Measurements from ENCODE around the gene SDC4.
"Not testable (repeated sequence)": the region's sequence is repeated elsewhere in the genome, so short reads cannot be mapped to it uniquely, and the experiment has no call there.

Gene SDC4

DNA sequence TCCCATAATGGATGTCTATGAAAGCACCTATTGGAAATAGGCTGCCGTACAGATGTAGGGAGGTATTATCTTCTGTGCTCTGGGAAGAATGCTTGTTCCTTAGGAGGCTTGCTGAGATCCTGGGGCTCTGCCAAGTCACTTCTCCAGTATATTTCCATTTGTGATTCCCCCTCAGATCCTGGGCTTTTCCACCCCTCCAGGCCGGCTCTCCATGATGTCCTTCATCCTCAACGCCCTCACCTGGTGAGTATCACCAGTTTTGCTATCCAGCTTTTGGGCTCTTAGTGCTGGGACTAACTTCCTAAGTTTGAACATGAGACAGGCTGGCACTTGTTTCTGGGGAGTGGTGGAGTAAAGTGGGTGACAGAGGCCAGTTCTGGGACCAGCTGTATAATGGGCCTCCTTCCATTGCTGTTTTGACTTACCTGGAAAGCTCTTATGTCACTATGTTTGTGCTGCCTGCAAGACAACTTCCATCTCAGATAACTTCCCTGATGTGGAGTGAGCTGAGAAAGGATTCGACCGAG is 17.3 kb upstream of the SDC4 start:
- no peak for DNase-seq (ENCODE audit: low spot score)

DNA sequence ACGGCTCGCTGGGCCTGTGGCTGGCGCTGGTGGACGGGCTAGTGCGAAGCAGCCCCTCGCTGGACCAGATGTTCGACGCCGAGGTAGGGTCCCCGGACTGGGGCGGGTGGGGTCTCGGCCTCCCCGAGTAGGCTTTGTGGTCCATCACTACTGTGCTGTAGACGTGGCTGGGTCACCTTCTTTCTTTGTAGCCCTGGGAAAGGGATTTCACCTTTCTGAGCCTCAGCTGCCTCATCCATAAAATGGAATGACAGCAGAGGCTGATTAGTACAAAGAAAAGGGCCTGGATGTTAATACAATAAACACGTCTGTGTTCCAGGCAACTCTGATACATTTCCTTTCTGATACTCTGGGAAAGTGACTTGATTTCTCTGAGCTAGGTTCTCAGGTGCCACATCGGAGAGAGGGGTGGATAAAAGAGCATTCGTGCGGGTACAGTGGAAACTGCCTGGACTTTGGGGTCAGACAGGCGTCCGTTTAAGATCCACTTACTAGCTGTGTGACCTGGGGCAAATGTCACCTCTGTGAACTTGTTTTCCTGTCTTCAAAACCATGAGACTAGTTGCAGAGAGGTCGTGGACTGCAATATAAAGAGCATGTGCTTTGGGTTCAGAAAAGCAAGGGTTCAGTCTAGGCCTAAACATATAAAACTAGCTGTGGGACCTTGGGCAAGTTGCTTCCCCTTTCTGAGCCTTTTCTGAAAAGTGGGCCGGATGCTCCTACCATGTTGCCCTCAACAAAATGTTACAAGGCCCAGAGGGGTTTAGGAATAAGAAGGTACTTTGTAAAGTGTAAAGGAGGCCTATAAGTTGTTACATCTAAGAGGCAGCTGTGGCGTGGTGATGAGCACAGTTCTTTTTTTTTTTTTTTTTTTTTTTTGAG is 15.6 kb upstream of the SDC4 start:
- DNase-seq (ENCODE audit: low spot score): no peak

GRCh38 chr20:45362804-45363610 is 14.8 kb upstream of the SDC4 start, which contains the start of gene SYS1:
Gene SYS1, plus strand, starts transcription at chr20:45363156. Its CDS starts 376 bp downstream, at chr20:45363532.
- peak; percentile 100 for DNase-seq (ENCODE audit: low spot score)

- DNase-seq (ENCODE audit: low spot score): no peak
These were observed 13.6 kb upstream of the SDC4 start for GRCh38 chr20:45361793-45362192.

GRCh38 chr20:45359406-45360148 is 11.4 kb upstream of the SDC4 start:
- no peak for DNase-seq (ENCODE audit: low spot score)

DNA sequence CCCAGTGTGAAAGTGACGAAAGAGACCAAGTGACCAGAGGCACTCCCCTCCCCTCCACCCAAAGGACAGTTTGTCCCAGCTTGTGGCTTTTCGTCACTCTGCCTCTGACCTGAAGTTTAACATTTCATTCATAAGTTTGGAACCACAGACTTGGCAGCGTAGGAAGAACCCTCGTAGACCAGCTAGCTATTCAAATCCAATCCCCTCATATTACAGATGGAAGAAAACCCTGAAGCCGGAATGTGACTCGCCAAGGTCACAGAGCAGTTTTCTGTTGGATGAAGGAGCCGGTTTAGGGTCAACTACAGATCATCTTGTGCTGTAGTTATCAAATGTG is 10.8 kb upstream of the SDC4 start:
- no peak for DNase-seq (ENCODE audit: low spot score)

DNA sequence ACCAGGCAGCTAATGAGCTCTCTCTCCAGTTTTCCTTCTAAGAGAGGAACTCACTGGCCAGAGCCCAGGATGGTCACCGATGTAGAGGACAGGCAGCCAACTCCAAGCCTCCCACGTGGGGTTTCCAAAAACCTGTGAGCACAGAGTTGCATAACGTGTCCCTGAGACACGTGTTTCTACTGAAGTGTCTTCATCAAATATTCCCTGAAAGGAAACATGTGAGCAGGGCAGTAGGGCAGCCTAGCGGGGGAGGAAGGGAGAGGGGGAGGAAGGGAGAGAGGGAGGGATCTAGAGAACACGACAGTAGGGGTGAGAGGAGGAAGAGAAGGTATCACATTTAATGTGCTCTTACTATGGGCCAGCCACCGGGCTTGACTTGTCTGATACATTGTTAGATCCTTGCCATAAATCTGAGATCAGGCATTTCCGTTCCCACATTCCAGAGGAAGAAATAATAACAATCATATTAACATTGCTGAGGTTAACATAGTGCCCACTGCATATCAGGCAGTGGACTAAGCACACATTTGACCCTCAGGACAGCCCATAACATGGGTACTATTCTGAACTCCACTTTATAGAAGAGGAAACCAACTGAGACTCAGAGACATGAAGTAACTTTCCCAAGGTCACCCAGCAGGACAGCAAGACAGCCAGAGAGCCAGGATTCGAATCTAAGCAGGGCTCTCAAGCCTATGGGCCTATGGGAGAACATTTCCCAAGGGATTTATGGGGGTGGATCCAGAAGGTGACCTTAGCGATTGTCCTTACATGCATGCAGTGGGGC is 10.3 kb upstream of the SDC4 start:
- DNase-seq (ENCODE audit: low spot score): no peak

DNA sequence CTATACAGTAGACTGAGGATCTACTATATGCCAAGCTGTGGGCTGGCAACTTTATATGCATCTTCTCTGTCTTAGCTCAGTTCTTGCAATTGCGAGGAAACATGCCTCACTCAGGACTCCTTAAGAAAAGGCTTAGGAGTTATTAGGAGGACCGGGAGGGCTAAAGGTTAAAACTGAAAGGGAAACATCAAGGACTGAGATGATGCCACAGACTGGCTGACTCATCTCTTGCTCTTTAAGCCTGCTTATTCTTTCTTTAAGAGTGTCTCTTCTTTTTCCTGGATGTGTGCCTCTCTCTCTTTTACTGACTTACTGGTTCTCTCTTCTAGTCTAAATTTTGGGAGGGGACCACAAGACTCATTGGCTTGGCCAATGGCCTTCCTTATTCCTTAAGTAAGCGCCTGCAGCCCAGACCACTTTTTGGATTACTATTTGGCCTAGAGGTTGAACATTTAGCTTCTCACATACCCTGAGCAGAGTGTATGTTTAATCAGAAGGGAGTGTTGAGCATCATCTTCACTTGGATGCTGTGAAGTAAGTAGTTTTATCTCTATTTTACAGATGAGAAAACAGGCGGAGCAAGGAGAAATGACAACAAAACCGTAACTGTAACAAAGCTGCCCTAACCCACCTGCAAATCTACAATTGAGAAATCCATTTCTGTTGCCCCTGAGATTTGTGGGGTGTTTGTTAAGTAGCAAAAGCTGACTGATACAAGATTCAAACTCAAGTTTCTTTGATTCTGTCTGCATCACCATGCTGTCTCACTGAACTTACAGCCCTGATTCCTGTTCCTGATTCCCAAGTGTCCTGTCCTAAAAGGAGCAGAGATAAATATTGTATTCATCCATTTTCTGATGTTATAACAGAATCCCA is 7.2 kb upstream of the SDC4 start:
- DNase-seq (ENCODE audit: low spot score): no peak

- DNase-seq (ENCODE audit: low spot score): no peak
These were observed 6.4 kb upstream of the SDC4 start for GRCh38 chr20:45354423-45355208.

DNA sequence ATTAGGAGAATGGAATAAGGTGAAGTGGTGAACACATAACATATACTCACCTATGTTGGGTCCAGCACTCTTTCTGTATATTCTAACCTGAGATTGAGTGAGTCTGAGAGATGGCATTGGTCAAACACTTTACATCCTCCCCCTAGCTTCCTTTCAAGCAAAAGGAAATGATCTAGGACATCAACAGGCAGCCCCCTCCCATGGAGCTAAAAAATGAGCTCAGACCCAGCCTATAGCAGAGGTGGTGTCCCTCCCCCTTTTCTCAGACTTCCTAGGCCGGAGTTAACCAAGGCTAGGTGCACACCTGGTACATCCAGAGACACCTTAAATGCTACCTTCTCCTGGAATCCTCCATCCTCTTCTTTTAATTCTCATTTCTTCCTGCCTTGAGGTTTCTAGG is 5.5 kb upstream of the SDC4 start:
- DNase-seq (ENCODE audit: low spot score): no peak

- DNase-seq (ENCODE audit: low spot score): no peak
These were observed 4.5 kb upstream of the SDC4 start for GRCh38 chr20:45352729-45353128.

DNA sequence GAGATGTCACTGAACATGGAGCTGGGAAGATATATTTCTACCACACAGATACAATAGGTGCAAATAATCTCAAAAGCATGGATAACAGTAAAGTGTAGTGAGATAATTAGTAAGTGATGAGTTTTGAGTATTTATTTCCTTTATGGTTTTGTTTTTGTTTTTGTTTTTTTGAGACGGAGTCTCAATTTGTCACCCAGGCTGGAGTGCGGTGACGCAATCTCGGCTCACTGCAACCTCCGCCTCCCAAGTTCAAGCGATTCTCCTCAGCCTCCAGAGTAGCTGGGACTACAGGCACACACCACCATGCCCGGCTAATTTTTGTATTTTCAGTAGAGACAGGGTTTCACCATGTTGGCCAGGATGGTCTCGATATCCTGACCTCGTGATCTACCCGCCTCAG is 2.6 kb upstream of the SDC4 start:
- DNase-seq (ENCODE audit: low spot score): not testable (repeated sequence)

DNA sequence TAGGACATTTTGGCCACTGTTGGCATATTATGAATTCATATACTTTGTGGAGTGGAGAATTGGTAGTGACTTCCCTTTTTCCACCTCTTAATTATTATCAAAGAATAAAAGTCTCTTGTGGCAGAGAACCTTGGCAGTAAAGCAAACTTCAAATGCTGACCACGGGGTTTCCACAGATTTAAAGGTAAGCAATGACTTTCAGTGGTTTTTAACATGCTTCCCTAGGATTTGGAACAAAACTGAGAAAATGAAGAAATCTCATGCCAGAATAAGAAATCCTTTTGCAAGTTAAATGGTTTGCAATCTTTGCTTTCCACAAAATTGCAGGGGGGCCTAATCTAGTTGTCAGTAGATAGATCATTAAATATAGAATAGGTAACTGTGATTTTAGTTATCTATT is 2.0 kb upstream of the SDC4 start:
- no peak for DNase-seq (ENCODE audit: low spot score)

DNA sequence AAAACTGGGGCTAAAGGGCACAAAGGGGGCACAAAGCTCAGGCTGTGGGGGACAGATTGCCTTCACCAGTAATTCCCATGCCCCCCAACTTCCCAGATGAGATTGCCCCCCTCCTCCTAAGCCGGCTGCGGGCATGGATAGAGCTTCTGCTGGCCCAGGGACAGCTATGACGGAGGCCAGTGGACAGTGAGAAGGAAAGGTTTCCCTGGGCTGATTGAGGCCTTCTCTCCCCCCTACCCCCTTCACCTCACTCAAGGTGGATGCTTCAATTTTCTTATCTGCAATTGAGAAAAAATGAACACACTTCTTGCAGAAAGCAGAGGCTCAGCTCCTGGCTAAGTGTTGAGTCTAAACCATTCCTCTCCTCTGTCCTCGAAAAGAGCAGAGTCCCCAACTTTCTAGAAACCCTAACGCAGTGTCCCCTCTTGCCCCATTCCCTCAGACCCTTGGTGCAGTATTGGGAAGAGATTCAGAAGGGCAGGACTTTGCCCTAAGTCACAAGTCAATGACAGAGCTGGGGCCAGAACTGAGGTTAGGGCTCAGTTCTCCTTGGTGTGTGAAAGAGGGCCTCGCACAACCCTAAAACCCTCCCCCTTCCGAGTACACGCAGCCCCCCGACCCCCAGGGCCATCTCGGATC is 808 bp downstream of the SDC4 start:
- DNase-seq (ENCODE audit: low spot score): no peak

GRCh38 chr20:45346851-45347250 is 1.4 kb downstream of the SDC4 start:
- no peak for DNase-seq (ENCODE audit: low spot score)

GRCh38 chr20:45346291-45346718 is 1.9 kb downstream of the SDC4 start:
- DNase-seq (ENCODE audit: low spot score): no peak

DNA sequence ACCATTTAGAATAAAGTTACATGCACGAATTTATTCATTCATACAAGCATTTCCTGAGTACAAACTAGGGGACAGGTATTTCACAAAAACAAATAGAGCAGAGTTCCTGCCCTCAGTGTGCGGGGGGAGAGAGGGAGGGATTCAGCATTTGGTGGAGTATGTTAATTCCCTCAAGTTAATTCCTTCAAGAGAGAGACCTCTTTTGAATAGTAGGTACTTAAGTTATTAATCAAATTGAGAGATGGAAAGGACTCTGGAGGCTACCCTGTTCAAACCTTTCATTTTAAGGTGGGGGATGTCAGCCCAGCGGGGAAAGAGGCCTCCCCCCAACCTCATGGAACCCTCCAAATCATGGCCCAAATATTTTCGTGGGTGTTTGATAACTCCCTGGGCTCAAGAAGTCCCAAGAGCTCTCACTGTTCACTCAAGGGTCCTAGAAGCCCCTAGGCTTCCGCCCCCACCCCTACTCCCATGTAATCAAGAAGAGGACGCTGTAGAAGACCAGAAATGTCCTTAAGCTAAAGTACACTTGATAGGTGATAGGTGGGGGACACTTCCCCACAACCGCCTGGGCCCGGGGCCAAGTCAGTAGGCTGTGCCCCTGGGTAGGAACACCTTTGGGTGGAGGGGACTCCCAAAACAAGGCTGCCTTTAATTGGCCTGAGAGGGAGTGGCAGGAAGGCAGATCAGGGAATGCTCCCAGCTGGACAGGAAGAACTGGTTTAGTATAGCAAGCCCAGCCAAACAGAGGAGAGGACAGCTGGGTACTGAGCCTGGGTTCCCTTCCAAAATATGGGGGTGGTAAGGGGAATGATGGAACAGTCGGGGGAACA is 2.9 kb downstream of the SDC4 start:
- no peak for DNase-seq (ENCODE audit: low spot score)

Data from SK-N-DZ (cell line).